HepG2 (cell line): ENCODE data around the gene SLBP. TPM values are rescaled to one million over a fixed set of nuclear protein-coding genes. Genes with fewer than 3 reads are reported as not detected.
A peak's percentile ranks its signal among the peaks of the same experiment; 100 is the strongest.

Experiments used
- BRCA1 ChIP-seq: sonication (generic); formaldehyde crosslinking; IDR thresholded peaks from 2 replicates; pipeline ENCODE4 v1.4.0; 2020; ENCODE audit warnings: missing genetic modification reagents
- MED1 ChIP-seq: sonication (generic); formaldehyde crosslinking; IDR thresholded peaks from 2 replicates; pipeline ENCODE4 v1.4.0; 2020; ENCODE audit warnings: missing genetic modification reagents
- NFRKB ChIP-seq: fragments of 450-650 bp; IDR thresholded peaks from 2 replicates; pipeline ENCODE4 v1.6.1; 2017
- PBX3 ChIP-seq: sonication (generic); formaldehyde crosslinking; IDR thresholded peaks from 2 replicates; pipeline ENCODE4 v1.8.1; 2023; ENCODE audit warnings: missing genetic modification reagents, inconsistent platforms, borderline replicate concordance
- PHB2 ChIP-seq: fragments of 450-650 bp; IDR thresholded peaks from 2 replicates; pipeline ENCODE4 v1.6.1; 2018; ENCODE audit not compliant: partially characterized antibody
- RBM22 ChIP-seq: fragments of 200-400 bp; formaldehyde crosslinking; optimal IDR thresholded peaks from 2 replicates; pipeline ENCODE3; 2017; ENCODE audit warnings: mild to moderate bottlenecking, low read length, moderate library complexity
- SIN3A ChIP-seq: IDR thresholded peaks from 2 replicates; pipeline ENCODE4 v1.6.1; 2011; ENCODE audit warnings: low read depth, mild to moderate bottlenecking, control low read depth, low read length, borderline replicate concordance
- ZBTB10 ChIP-seq: sonication (generic); formaldehyde crosslinking; IDR thresholded peaks from 2 replicates; pipeline ENCODE4 v1.4.0; 2020; ENCODE audit warnings: missing genetic modification reagents, borderline replicate concordance
- ZBTB7B ChIP-seq: sonication (generic); formaldehyde crosslinking; IDR thresholded peaks from 2 replicates; pipeline ENCODE4 v1.4.0; 2020; ENCODE audit warnings: missing genetic modification reagents
- ZFP91 ChIP-seq: sonication (generic); formaldehyde crosslinking; IDR thresholded peaks from 2 replicates; pipeline ENCODE4 v1.9.0; 2022; ENCODE audit warnings: missing genetic modification reagents, mild to moderate bottlenecking, borderline replicate concordance
- ZHX2 ChIP-seq, 2 experiments: sonication (generic) in 1 of 2; formaldehyde crosslinking in 1 of 2; IDR thresholded peaks; 2 replicates each; pipeline versions ENCODE4 v1.6.1 to v1.9.0; 2014 to 2022; ENCODE audit warnings: antibody characterized with exemption in 1 of 2, borderline replicate concordance in 1 of 2, inconsistent platforms in 1 of 2, low read depth in 1 of 2, missing genetic modification reagents in 1 of 2
- ZNF17 ChIP-seq: sonication (generic); formaldehyde crosslinking; IDR thresholded peaks from 2 replicates; pipeline ENCODE4 v1.5.0; 2020; ENCODE audit warnings: mild to moderate bottlenecking, missing genetic modification reagents
- ZNF350 ChIP-seq: sonication (generic); formaldehyde crosslinking; IDR thresholded peaks from 2 replicates; pipeline ENCODE4 v1.4.0; 2020; ENCODE audit warnings: mild to moderate bottlenecking, low read depth, missing genetic modification reagents, borderline replicate concordance
- ZNF724P ChIP-seq: sonication (generic); formaldehyde crosslinking; IDR thresholded peaks from 2 replicates; pipeline ENCODE4 v1.8.0; 2022; ENCODE audit warnings: missing genetic modification reagents, borderline replicate concordance
- ZNF784 ChIP-seq: sonication (generic); formaldehyde crosslinking; IDR thresholded peaks from 2 replicates; pipeline ENCODE4 v1.5.1; 2020; ENCODE audit warnings: missing genetic modification reagents, mild to moderate bottlenecking, borderline replicate concordance
- polyA plus RNA-seq, 8 experiments: library from polyadenylated mRNA; depleted of rRNA in 3 of 8; stranded (reverse) in 7 of 8; unstranded in 1 of 8; fragments of >200 nt; fragmentation: Illumina TruSeq in 4 of 8; extraction: Trizol in 4 of 8; gene quantifications; 2 replicates each; pipeline versions ENCODE4 v1.2.1 to v1.2.3, GENCODE V29; 2011 to 2016; ENCODE audit warnings: low read depth in 4 of 8, missing spikeins in 1 of 8, mixed read lengths in 1 of 8; ENCODE audit not compliant: insufficient read depth in 1 of 8
- total RNA-seq, 5 experiments: library from RNA; depleted of rRNA; stranded (reverse); fragments of >200 nt; fragmentation: Illumina TruSeq; extraction: Trizol; gene quantifications; 2 replicates each; pipeline ENCODE4 v1.2.3, GENCODE V29; 2016; ENCODE audit warnings: low read depth in 1 of 5

Gene SLBP
- total and polyA plus RNA-seq, 2 of the 13 experiments (the other 11 are each of a cell fraction or from before 2014, with no cell fraction given), result 43.9 to 104 TPM

GRCh38 chr4:1712216-1713002 is at the start of gene SLBP (continued):
- TF ChIP-seq ZFP91 (CRISPR knock-in tag) (peak; percentile 85), NFRKB (no peak), ZNF17 (peak; percentile 87; the same call in 1 of the 2 replicates), ZNF784 (CRISPR knock-in tag) (no peak; the same call in 1 of the 2 replicates), ZNF350 (CRISPR knock-in tag) (peak; percentile 70; the same call in 1 of the 2 replicates), PHB2 (no peak), RBM22 (no peak), BRCA1 (CRISPR knock-in tag) (peak; percentile 93; the same call in 1 of the 2 replicates), ZBTB7B (CRISPR knock-in tag) (peak; percentile 70; the same call in 1 of the 2 replicates), SIN3A (peak; percentile 99), ZHX2 (IDR thresholded peaks at IDR 0.05; ENCODE audit: low read depth) (no peak), ZHX2 (CRISPR knock-in tag; IDR thresholded peaks at IDR 0.05; ENCODE audit: borderline replicate concordance) (peak; percentile 98), MED1 (CRISPR knock-in tag) (peak; percentile 82), ZNF724P (CRISPR knock-in tag) (peak; percentile 99), PBX3 (no peak), ZBTB10 (peak; percentile 88)
